Keratinocyte (primary cell): ENCODE data around the gene SYT2. TPM values are rescaled to one million over a fixed set of nuclear protein-coding genes. Genes with fewer than 3 reads are reported as not detected.

Experiments
- DNase-seq: peaks from one replicate; pipeline ENCODE4 v3.0.0-alpha.2; 2011; ENCODE audit warnings: low read depth, missing footprints, low spot score
- FAIRE-seq: peaks from 2 replicates; lab custom pipeline; 2011; peaks lifted over from hg19 to GRCh38; lab: Jason Lieb, UNC
- H2AFZ ChIP-seq: 2 replicates; pipeline ENCODE4 v1.6.0; 2012; ENCODE audit warnings: low read length, control low read depth, inconsistent platforms; ENCODE audit not compliant: control insufficient read depth
- H3K27ac ChIP-seq: 2 replicates; pipeline ENCODE4 v1.5.1; 2011; ENCODE audit warnings: low read length; ENCODE audit not compliant: control insufficient read depth, insufficient read depth
- H3K27me3 ChIP-seq: 3 replicates; pipeline ENCODE4 v1.6.0; 2011; ENCODE audit warnings: low read length; ENCODE audit not compliant: control insufficient read depth, insufficient read depth; ENCODE audit errors: extremely low read depth
- H3K36me3 ChIP-seq, 2 experiments: 2 replicates in 1 of 2; 3 replicates in 1 of 2; pipeline ENCODE4 v1.5.1; 2011; ENCODE audit warnings: low read length in 2 of 2, mild to moderate bottlenecking in 1 of 2; ENCODE audit not compliant: control insufficient read depth in 2 of 2, insufficient read depth in 2 of 2; ENCODE audit errors: extremely low read depth in 1 of 2
- H3K4me1 ChIP-seq: 3 replicates; pipeline ENCODE4 v1.5.1; 2011; ENCODE audit warnings: low read length; ENCODE audit not compliant: control insufficient read depth, insufficient read depth; ENCODE audit errors: extremely low read depth
- H3K4me2 ChIP-seq: 3 replicates; pipeline ENCODE4 v1.6.0; 2011; ENCODE audit warnings: low read depth, low read length; ENCODE audit not compliant: control insufficient read depth, insufficient read depth; ENCODE audit errors: extremely low read depth
- H3K4me3 ChIP-seq, 3 experiments: fragments of 200-600 bp in 1 of 3; sonication (generic) in 1 of 3; 2 replicates in 2 of 3; 3 replicates in 1 of 3; pipeline ENCODE4 v1.5.1; 2011 to 2016; ENCODE audit warnings: low read length in 3 of 3, mild to moderate bottlenecking in 3 of 3, control low read depth in 2 of 3, inconsistent platforms in 1 of 3, low read depth in 1 of 3, mixed read lengths in 1 of 3, mixed run types in 1 of 3, moderate library complexity in 1 of 3; ENCODE audit not compliant: control insufficient read depth in 2 of 3, insufficient read depth in 2 of 3; ENCODE audit errors: extremely low read depth in 1 of 3
- H3K79me2 ChIP-seq: 2 replicates; pipeline ENCODE4 v1.6.0; 2012; ENCODE audit warnings: low read length; ENCODE audit not compliant: control insufficient read depth, insufficient read depth
- H3K9ac ChIP-seq: 3 replicates; pipeline ENCODE4 v1.6.0; 2011; ENCODE audit warnings: low read length; ENCODE audit not compliant: control insufficient read depth, insufficient read depth; ENCODE audit errors: extremely low read depth
- H3K9me1 ChIP-seq: 3 replicates; pipeline ENCODE4 v1.6.0; 2011; ENCODE audit warnings: low read length; ENCODE audit not compliant: control insufficient read depth, insufficient read depth; ENCODE audit errors: extremely low read depth
- H3K9me3 ChIP-seq: 2 replicates; pipeline ENCODE4 v1.5.1; 2012; ENCODE audit warnings: low read depth, low read length; ENCODE audit not compliant: control insufficient read depth
- H4K20me1 ChIP-seq: 3 replicates; pipeline ENCODE4 v1.6.0; 2011; ENCODE audit warnings: low read length; ENCODE audit not compliant: control insufficient read depth, insufficient read depth; ENCODE audit errors: extremely low read depth
- EZH2 ChIP-seq: IDR thresholded peaks from one replicate; pipeline ENCODE4 v1.6.1; 2012; ENCODE audit warnings: inconsistent platforms, mild to moderate bottlenecking, low read length, moderate library complexity
- dilution Hi-C: fragments of 300-500 bp; cut with MboI; formaldehyde crosslinking; loops from one replicate; pipeline ENCODE4 v1.7.0; 2020; ENCODE audit warnings: low sequenced_read_pairs; ENCODE audit not compliant: extremely low pct_ligation_motif_present
- polyA plus RNA-seq, 5 experiments: library from polyadenylated mRNA; depleted of rRNA in 3 of 5; stranded (reverse) in 3 of 5; stranded (forward) in 1 of 5; unstranded in 1 of 5; fragments of >200 nt; gene quantifications; 1 replicate in 1 of 5; 2 replicates in 3 of 5; 3 replicates in 1 of 5; pipeline versions ENCODE4 v1.2.1 to v1.2.3, GENCODE V29; 2011 to 2012; ENCODE audit warnings: missing spikeins in 2 of 5, low read depth in 1 of 5, low replicate concordance in 1 of 5
- TF ChIP-seq, protein P1 (sequence below), 3 experiments: IDR thresholded peaks in 1 of 3; conservative IDR thresholded peaks in 1 of 3; optimal IDR thresholded peaks in 1 of 3; 2 replicates in 2 of 3; 3 replicates in 1 of 3; pipeline versions ENCODE3 to v1.5.1; 2011; ENCODE audit warnings: low read length in 3 of 3, mild to moderate bottlenecking in 3 of 3, moderate library complexity in 2 of 3, control low read depth in 1 of 3, inconsistent platforms in 1 of 3; ENCODE audit not compliant: insufficient read depth in 2 of 3; ENCODE audit errors: extremely low read depth in 1 of 3

SYT2 gene
- polyA plus RNA-seq, 1 donor (not counting 4 experiments of a cell fraction or from before 2014, with no cell fraction given): not detected

DNA sequence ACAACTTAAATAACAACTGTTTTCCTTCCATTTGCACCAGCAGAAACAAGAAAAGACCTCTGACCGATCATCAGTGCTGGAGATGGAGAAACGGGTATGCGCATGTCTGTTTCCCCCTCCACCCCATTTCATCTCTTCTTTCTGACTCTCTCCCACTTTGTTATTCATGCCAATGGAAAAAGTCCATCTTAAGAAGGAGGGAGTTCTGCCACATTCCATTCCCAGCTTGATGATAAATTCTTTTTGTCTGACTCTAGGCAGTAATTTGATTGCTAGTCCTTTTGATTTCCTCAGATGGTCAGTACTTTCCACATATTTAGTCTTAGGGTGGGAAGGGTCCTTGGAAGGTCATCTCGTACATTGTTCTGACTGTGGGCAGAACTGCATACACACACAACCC lies 142.5 kb downstream of the SYT2 start:
- H3K9me1 ChIP-seq: no peaks in the 10 kb centered on the region
- H3K36me3 ChIP-seq: peaks cover 3% of the 10 kb centered on the region in 2 experiments
- H3K4me3 ChIP-seq: no peak overlapping the region
- DNase-seq: no peak
- H2AFZ ChIP-seq: no peak overlapping the region
- H3K4me2 ChIP-seq: no peak overlapping the region
- FAIRE-seq: no peak
- no peaks in the 10 kb centered on the region for H3K79me2 ChIP-seq
- H4K20me1 ChIP-seq: no peaks in the 10 kb centered on the region
- H3K27ac ChIP-seq: no peak overlapping the region
- dilution Hi-C loops: no loop called here
- no peaks in the 10 kb centered on the region for H3K27me3 ChIP-seq
- no peak overlapping the region for H3K9ac ChIP-seq
- TF ChIP-seq, protein P1, sequence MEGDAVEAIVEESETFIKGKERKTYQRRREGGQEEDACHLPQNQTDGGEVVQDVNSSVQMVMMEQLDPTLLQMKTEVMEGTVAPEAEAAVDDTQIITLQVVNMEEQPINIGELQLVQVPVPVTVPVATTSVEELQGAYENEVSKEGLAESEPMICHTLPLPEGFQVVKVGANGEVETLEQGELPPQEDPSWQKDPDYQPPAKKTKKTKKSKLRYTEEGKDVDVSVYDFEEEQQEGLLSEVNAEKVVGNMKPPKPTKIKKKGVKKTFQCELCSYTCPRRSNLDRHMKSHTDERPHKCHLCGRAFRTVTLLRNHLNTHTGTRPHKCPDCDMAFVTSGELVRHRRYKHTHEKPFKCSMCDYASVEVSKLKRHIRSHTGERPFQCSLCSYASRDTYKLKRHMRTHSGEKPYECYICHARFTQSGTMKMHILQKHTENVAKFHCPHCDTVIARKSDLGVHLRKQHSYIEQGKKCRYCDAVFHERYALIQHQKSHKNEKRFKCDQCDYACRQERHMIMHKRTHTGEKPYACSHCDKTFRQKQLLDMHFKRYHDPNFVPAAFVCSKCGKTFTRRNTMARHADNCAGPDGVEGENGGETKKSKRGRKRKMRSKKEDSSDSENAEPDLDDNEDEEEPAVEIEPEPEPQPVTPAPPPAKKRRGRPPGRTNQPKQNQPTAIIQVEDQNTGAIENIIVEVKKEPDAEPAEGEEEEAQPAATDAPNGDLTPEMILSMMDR (optimal IDR thresholded peaks at IDR 0.05 in 1 of 3, IDR thresholded peaks at IDR 0.05 in 1 of 3, conservative IDR thresholded peaks at IDR 0.05 in 1 of 3; ENCODE audit: extremely low read depth in 1 of 3, insufficient read depth in 2 of 3, low read length in 3 of 3): no peak
- TF ChIP-seq EZH2: no peak
- no peaks in the 10 kb centered on the region for H3K9me3 ChIP-seq
- H3K4me1 ChIP-seq: peaks cover 29% of the 10 kb centered on the region

DNA sequence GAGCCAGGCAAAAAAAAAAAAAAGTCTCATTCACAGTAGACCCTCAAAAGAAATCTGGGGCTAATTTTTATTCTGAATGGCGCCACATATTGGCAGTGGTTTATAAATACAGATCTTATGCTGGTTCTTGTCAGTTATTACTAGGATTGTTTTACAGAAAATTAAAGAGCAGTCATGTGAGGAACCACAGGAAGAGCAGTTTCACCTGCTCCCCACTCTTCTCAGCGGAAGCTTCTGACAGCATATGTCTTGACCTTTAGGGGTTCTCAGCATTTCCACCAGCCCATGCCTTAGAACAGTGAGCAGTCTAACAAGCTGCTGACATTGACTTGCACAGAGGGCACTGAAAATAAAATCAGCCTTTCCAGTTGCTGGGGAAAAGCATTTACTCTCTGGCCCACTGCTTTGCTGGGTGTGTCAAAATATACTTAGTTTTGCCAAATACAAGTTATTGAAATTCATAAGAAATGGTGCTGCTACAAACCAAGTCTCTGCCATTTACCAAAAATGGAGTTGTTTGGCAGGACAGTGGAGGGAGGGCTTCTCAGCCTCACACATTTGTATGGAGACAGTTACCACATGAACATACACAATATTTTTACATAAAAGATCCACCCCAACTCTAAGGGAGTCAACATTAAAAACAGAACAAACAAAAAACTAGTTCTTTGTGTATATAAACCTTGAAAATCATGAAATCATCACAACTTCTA lies 144.2 kb downstream of the SYT2 start:
- no peaks in the 10 kb centered on the region for H3K9me3 ChIP-seq
- TF ChIP-seq, protein P1 (optimal IDR thresholded peaks at IDR 0.05 in 1 of 3, IDR thresholded peaks at IDR 0.05 in 1 of 3, conservative IDR thresholded peaks at IDR 0.05 in 1 of 3; ENCODE audit: extremely low read depth in 1 of 3, insufficient read depth in 2 of 3, low read length in 3 of 3): no peak
- TF ChIP-seq EZH2: no peak
- peaks cover 3% of the 10 kb centered on the region in 2 experiments for H3K36me3 ChIP-seq
- H3K9me1 ChIP-seq: no peaks in the 10 kb centered on the region
- no peaks in the 10 kb centered on the region for H3K27me3 ChIP-seq
- no peaks in the 10 kb centered on the region for H4K20me1 ChIP-seq
- peaks cover 29% of the 10 kb centered on the region for H3K4me1 ChIP-seq
- FAIRE-seq (no peak), DNase-seq (no peak)
- no peak overlapping the region for H3K4me3 ChIP-seq
- no peak overlapping the region for H3K9ac ChIP-seq
- no peak overlapping the region for H3K4me2 ChIP-seq
- dilution Hi-C loops: no loop called here
- no peak overlapping the region for H3K27ac ChIP-seq
- no peak overlapping the region for H2AFZ ChIP-seq
- no peaks in the 10 kb centered on the region for H3K79me2 ChIP-seq
